A549 (cell line): ENCODE measurements around the gene POLR3C. TPM values are rescaled to one million over a fixed set of nuclear protein-coding genes. Genes with fewer than 3 reads are reported as not detected.

Experiments used
- ATAC-seq, 2 experiments: fragments of 200-7000 bp in 1 of 2; fragments of >200 bp in 1 of 2; cut with Nextera tagmentation in 1 of 2; cut with Tn5 transposase in 1 of 2; 3 replicates each; pipeline versions ENCODE4 v1.8.0 to v1.9.1; 2018 to 2020; ENCODE audit warnings: mild to moderate bottlenecking in 1 of 2, moderate library complexity in 1 of 2
- CTCF ChIA-PET: fragments of 300-600 bp; sonication (Branson Sonifier 250); formaldehyde crosslinking; extraction: SDS; loops from one replicate; lab custom pipeline; 2021; ENCODE audit warnings: antibody characterized with exemption, inconsistent platforms; lab: Yijun Ruan, JAX
- POLR2A ChIA-PET: fragments of 350-600 bp; formaldehyde crosslinking; extraction: SDS; loops from one replicate; lab custom pipeline; 2021; ENCODE audit warnings: antibody characterized with exemption, inconsistent platforms; lab: Yijun Ruan, JAX
- DNase-seq, 2 experiments: peaks; one replicate each; pipeline versions ENCODE4 v3.0.0 to v3.0.0-alpha.2; 2011 to 2016; ENCODE audit warnings: low read depth in 1 of 2, low spot score in 1 of 2
- FAIRE-seq: peaks from 2 replicates; lab custom pipeline; 2011; peaks lifted over from hg19 to GRCh38; lab: Jason Lieb, UNC
- H3K27ac ChIP-seq, 2 experiments: fragments of >200 bp; sonication (Bioruptor Twin); formaldehyde crosslinking; 3 replicates each; pipeline ENCODE4 v1.5.1; 2016 to 2017
- H3K4me1 ChIP-seq: fragments of >200 bp; sonication (Bioruptor Twin); formaldehyde crosslinking; 3 replicates; pipeline ENCODE4 v1.6.1; 2016
- H3K4me2 ChIP-seq: fragments of >200 bp; sonication (Bioruptor Twin); formaldehyde crosslinking; 3 replicates; pipeline ENCODE4 v1.6.1; 2016
- H3K4me3 ChIP-seq: fragments of >200 bp; sonication (Bioruptor Twin); formaldehyde crosslinking; 3 replicates; pipeline ENCODE4 v1.5.1; 2016
- H3K9me3 ChIP-seq: fragments of >200 bp; sonication (Bioruptor Twin); formaldehyde crosslinking; 3 replicates; pipeline ENCODE4 v1.6.1; 2016
- BHLHE40 ChIP-seq: IDR thresholded peaks from 2 replicates; pipeline ENCODE4 v1.6.1; 2012; ENCODE audit warnings: low read depth, low read length, inconsistent platforms
- CBX8 ChIP-seq: fragments of 200-600 bp; sonication (generic); IDR thresholded peaks from 2 replicates; pipeline ENCODE4 v1.6.1; 2016
- CHD4 ChIP-seq: fragments of 200-600 bp; sonication (generic); IDR thresholded peaks from 2 replicates; pipeline ENCODE4 v1.6.1; 2016; ENCODE audit warnings: antibody characterized with exemption, mild to moderate bottlenecking, borderline replicate concordance
- CTCF ChIP-seq: fragments of >200 bp; sonication (Bioruptor Twin); formaldehyde crosslinking; IDR thresholded peaks from 3 replicates; pipeline ENCODE4 v1.5.1; 2016
- E2F6 ChIP-seq: IDR thresholded peaks from 2 replicates; pipeline ENCODE4 v1.6.1; 2012; ENCODE audit warnings: low read depth, borderline replicate concordance
- EHMT2 ChIP-seq: fragments of 200-600 bp; sonication (generic); IDR thresholded peaks from 2 replicates; pipeline ENCODE4 v1.6.1; 2016; ENCODE audit warnings: antibody characterized with exemption, low read depth, mild to moderate bottlenecking, moderate library complexity
- EP300 ChIP-seq, 2 experiments: fragments of >200 bp; sonication (Bioruptor Twin); formaldehyde crosslinking; IDR thresholded peaks; 2 replicates in 1 of 2; 3 replicates in 1 of 2; pipeline ENCODE4 v1.6.1; 2016 to 2017
- ESRRA ChIP-seq: fragments of 150-350 bp; IDR thresholded peaks from 2 replicates; pipeline ENCODE4 v1.6.1; 2014; ENCODE audit warnings: mild to moderate bottlenecking, low read length, borderline replicate concordance
- HDAC2 ChIP-seq: fragments of 200-600 bp; sonication (generic); IDR thresholded peaks from 2 replicates; pipeline ENCODE4 v1.6.1; 2016
- HOXA7 ChIP-seq: fragments of 250-450 bp; sonication (Bioruptor Pico); IDR thresholded peaks from 2 replicates; pipeline ENCODE4 v1.5.0; 2020; ENCODE audit warnings: mild to moderate bottlenecking, moderate library complexity
- JUNB ChIP-seq: fragments of >200 bp; sonication (Bioruptor Twin); formaldehyde crosslinking; IDR thresholded peaks from 2 replicates; pipeline ENCODE4 v1.6.1; 2016
- KDM1A ChIP-seq: fragments of 200-600 bp; sonication (generic); IDR thresholded peaks from 2 replicates; pipeline ENCODE4 v1.6.1; 2016; ENCODE audit warnings: low read depth, mild to moderate bottlenecking
- KDM5A ChIP-seq: fragments of 200-600 bp; sonication (generic); IDR thresholded peaks from 2 replicates; pipeline ENCODE4 v1.6.1; 2016; ENCODE audit warnings: antibody characterized with exemption, mild to moderate bottlenecking
- MAFK ChIP-seq: fragments of 450-650 bp; IDR thresholded peaks from 2 replicates; pipeline ENCODE4 v1.6.1; 2014; ENCODE audit not compliant: partially characterized antibody
- MAX ChIP-seq: IDR thresholded peaks from 2 replicates; pipeline ENCODE4 v1.6.1; 2012
- MAZ ChIP-seq: fragments of 150-350 bp; IDR thresholded peaks from 2 replicates; pipeline ENCODE4 v1.6.1; 2014; ENCODE audit warnings: antibody characterized with exemption, low read depth, low read length, borderline replicate concordance
- NR3C1 ChIP-seq: fragments of >200 bp; sonication (Bioruptor Twin); formaldehyde crosslinking; IDR thresholded peaks from 3 replicates; pipeline ENCODE4 v1.6.1; 2017
- RAD21 ChIP-seq, 2 experiments: fragments of >200 bp in 1 of 2; sonication (Bioruptor Twin) in 1 of 2; formaldehyde crosslinking in 1 of 2; IDR thresholded peaks in 1 of 2; conservative IDR thresholded peaks in 1 of 2; 2 replicates in 1 of 2; 3 replicates in 1 of 2; pipeline ENCODE4 v1.6.1; 2012 to 2018; ENCODE audit warnings: inconsistent platforms in 1 of 2
- RNF2 ChIP-seq: fragments of 200-600 bp; sonication (generic); IDR thresholded peaks from 2 replicates; pipeline ENCODE4 v1.6.1; 2016; ENCODE audit warnings: low read depth, mild to moderate bottlenecking, antibody characterized with exemption, moderate library complexity, borderline replicate concordance
- SMC3 ChIP-seq: fragments of >200 bp; sonication (Bioruptor Twin); formaldehyde crosslinking; IDR thresholded peaks from 3 replicates; pipeline ENCODE4 v1.6.1; 2018; ENCODE audit warnings: inconsistent platforms
- SREBF2 ChIP-seq: fragments of 450-650 bp; IDR thresholded peaks from 2 replicates; pipeline ENCODE4 v1.6.1; 2014; ENCODE audit warnings: mild to moderate bottlenecking, moderate library complexity
- ZFP36 ChIP-seq: fragments of 450-650 bp; IDR thresholded peaks from 2 replicates; pipeline ENCODE4 v1.6.1; 2014; ENCODE audit warnings: borderline replicate concordance; ENCODE audit not compliant: partially characterized antibody
- WGBS: methylation state at CpG from one replicate; pipeline ENCODE4 v1.1.6; 2017; ENCODE audit errors: missing lambda C conversion rate; 5-methylcytosine and 5-hydroxymethylcytosine counted together
- polyA plus RNA-seq, 4 experiments: library from polyadenylated mRNA; depleted of rRNA in 3 of 4; stranded (reverse); fragments of >200 nt; fragmentation: RNase III in 1 of 4; extraction: RNeasy Plus Mini Kit Qiagen cat#74134 plus additional on column Dnase treatment in 1 of 4; gene quantifications; 2 replicates in 3 of 4; 3 replicates in 1 of 4; pipeline ENCODE4 v1.2.3, GENCODE V29; 2011 to 2017

The POLR3C gene
- polyA plus RNA-seq, 2 of the 4 experiments (the other 2 are of a cell fraction): 26.9 to 65.0 TPM

- TF ChIP-seq KDM1A (no peak), KDM5A (no peak), SREBF2 (no peak), RAD21 (conservative IDR thresholded peaks at IDR 0.05 in 1 of 2, IDR thresholded peaks at IDR 0.05 in 1 of 2) (no peak)
Measured at GRCh38 chr1:145782272-145783099, 41.5 kb upstream of the POLR3C start (continued).

- H3K27ac ChIP-seq: peak overlapping the region; percentile 39 to 75; a peak in 4 of 6 replicates
- no peaks in the 10 kb centered on the region for H3K9me3 ChIP-seq
- peaks cover 65% of the 10 kb centered on the region for H3K4me1 ChIP-seq
- no peak overlapping the region for H3K4me3 ChIP-seq
- no peak for TF ChIP-seq CHD4
- no peak for TF ChIP-seq E2F6
- no peak for TF ChIP-seq HDAC2
- 91% methylated on average over 3 of the region's 3 CpGs for WGBS
- ChIA-PET CTCF (interaction anchor here (0.8 to 1.3 kb wide), 2 partner anchors 63 to 248 kb away, joined by 3 read pairs; no protein-coding TSS in a partner anchor), POLR2A (no interaction called here)
- peak overlapping the region; percentile 64 for H3K4me2 ChIP-seq
- FAIRE-seq (no peak), ATAC-seq (no peak), DNase-seq (no peak)
Measured at GRCh38 chr1:145784409-145784808, 39.6 kb upstream of the POLR3C start.

GRCh38 chr1:145785547-145785946 is 38.5 kb upstream of the POLR3C start:
- FAIRE-seq: no peak
- POLR2A ChIA-PET: no interaction called here
- Histone ChIP-seq H3K4me2 (peak overlapping the region; percentile 64), H3K9me3 (no peaks in the 10 kb centered on the region), H3K27ac (peak overlapping the region; percentile 32 to 75; a peak in 5 of 6 replicates), H3K4me3 (no peak overlapping the region), H3K4me1 (peaks cover 64% of the 10 kb centered on the region)
- TF ChIP-seq BHLHE40: no peak
- TF ChIP-seq CBX8: no peak
- 2% methylated on average over 1 of the region's 1 CpG for WGBS
- peak in 1 of 2 experiments; percentile 46 for DNase-seq
- CTCF ChIA-PET: no interaction called here
- peak in 1 of 2 experiments; percentile 52; a peak in 3 of 6 replicates for ATAC-seq

GRCh38 chr1:145786271-145786670 is 37.7 kb upstream of the POLR3C start:
- FAIRE-seq: no peak

More at GRCh38 chr1:145786271-145786670, 37.7 kb upstream of the POLR3C start:
- TF ChIP-seq HOXA7 (CRISPR knock-in tag) (no peak), CTCF (no peak), MAX (no peak), EHMT2 (no peak), ZFP36 (no peak), HDAC2 (no peak), JUNB (no peak), SMC3 (no peak), EP300 (IDR thresholded peaks at IDR 0.05) (no peak), MAZ (no peak), MAFK (no peak), ESRRA (no peak), RNF2 (no peak), NR3C1 (no peak), CBX8 (no peak)
- H3K9me3 ChIP-seq: no peaks in the 10 kb centered on the region
- H3K27ac ChIP-seq: peak overlapping the region; percentile 32 to 75; a peak in 4 of 6 replicates
- peaks cover 57% of the 10 kb centered on the region for H3K4me1 ChIP-seq
- H3K4me2 ChIP-seq: peak overlapping the region; percentile 64
- WGBS: 94% methylated on average over 1 of the region's 1 CpG
- POLR2A ChIA-PET: no interaction called here
- ATAC-seq (no peak), DNase-seq (no peak)
- no peak overlapping the region for H3K4me3 ChIP-seq
- CTCF ChIA-PET: no interaction called here
